NCI-H510A (cell line): Measurements from ENCODE around the gene HLA-DOA.

ENCODE experiments used
- DNase-seq: peaks from one replicate; lab custom pipeline; 2025; lab: John Stamatoyannopoulos, UW

HLA-DOA gene

DNA sequence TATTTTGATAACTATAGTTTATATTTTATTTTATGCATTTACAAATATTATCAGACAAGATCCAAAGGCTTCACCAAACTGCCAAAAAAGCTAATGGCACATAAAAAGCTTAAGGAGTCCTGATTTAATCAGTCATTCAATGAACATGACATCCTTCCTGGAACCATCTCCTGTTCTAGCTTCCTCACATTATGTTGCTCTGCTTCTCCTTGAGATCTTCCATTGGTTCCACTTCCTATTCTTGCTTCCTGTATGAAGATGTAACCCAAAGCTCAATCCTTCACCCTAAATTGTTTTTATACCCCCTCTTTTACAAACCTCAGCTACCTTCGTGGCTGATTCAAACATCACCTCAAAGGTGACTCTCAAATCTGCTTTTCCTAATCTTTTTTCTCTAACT, 45.5 kb downstream of the HLA-DOA start:
- no peak for DNase-seq

- DNase-seq, result no peak
Measured at GRCh38 chr6:32962213-32962826, 47.1 kb downstream of the HLA-DOA start.

- no peak for DNase-seq
Measured at GRCh38 chr6:32960563-32960962, 48.8 kb downstream of the HLA-DOA start.

GRCh38 chr6:32956176-32956575, 53.2 kb downstream of the HLA-DOA start:
- DNase-seq, result no peak

DNA sequence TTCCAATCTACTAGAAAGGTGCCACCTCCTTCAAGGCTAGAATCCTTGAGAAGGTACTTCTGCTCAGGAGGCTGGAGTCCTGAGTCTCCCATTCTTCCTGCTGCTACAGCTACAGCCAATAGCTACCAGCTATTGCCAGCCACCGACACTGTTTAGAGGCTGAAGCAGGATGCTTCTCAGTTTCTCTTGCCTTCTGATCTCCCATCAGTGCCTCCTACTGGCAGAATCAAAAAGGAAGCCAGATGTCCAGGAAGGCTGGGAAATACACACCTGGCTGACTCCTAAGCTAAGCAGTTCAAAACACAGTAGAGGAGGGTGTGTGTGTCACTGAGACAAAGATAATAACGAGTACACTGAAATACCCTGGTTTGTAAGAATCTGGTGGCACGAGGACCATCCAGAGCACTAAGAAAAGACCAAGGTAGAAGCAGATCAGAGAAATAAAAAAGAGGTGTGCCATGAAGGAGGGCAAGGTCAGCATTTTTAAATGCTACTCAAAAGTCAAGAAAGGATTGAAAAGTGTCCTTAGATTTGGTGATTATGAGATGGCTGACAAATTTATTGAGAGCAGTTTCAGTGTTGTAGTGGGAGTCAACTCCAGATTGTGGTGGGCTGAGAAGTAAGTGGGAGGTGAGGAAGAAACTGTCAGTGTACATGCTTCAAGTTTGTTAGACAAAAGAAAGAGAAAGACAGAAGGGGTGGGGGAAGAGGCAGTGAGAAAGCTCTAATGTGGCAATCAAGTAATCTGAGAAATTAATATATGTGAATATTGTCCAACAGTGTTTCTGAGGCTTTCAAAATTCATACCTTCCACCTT, 54.2 kb downstream of the HLA-DOA start:
- no peak for DNase-seq

DNA sequence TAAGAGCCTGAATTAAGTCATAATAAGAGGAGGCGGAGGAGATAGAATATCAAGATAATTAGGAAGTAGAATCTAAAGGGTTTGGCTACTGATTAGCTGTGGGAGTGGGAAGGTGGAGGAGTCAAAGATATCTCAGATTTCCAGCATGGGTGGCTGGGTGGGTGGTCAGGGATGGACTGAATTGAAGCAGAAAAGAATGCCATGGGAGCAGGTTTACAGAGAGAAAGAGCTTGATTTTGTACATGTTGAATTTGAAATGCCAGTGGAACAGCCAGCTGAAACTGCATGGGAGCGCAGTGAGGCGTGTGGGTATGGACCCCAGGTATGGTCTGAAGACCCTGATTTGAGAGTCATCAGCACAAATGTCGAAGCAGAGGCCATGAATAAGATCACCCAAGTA, 55.1 kb downstream of the HLA-DOA start:
- no peak for DNase-seq
